H9 (cell line): ENCODE results near the gene LHX4. TPM values are rescaled to one million over a fixed set of nuclear protein-coding genes. Genes with fewer than 3 reads are reported as not detected.

Experiments used
- DNase-seq: peaks from one replicate; pipeline ENCODE4 v3.0.0-alpha.2; 2017
- H2AFZ ChIP-seq: one replicate; pipeline ENCODE4 v1.6.1; 2013; ENCODE audit warnings: mild to moderate bottlenecking, low read length, control low read depth, moderate library complexity
- H2AK5ac ChIP-seq: 2 replicates; pipeline ENCODE4 v1.6.1; 2013; ENCODE audit warnings: low read length, control low read depth, mixed read lengths; ENCODE audit not compliant: insufficient read length
- H2BK120ac ChIP-seq: one replicate; pipeline ENCODE4 v1.6.1; 2013; ENCODE audit warnings: low read depth, mild to moderate bottlenecking, low read length, control low read depth, inconsistent platforms; ENCODE audit not compliant: poor library complexity, severe bottlenecking
- H2BK12ac ChIP-seq: 2 replicates; pipeline ENCODE4 v1.6.1; 2013; ENCODE audit warnings: low read length, control low read depth, mixed read lengths, low read depth; ENCODE audit not compliant: insufficient read length
- H2BK15ac ChIP-seq: 2 replicates; pipeline ENCODE4 v1.6.1; 2013; ENCODE audit warnings: low read depth, low read length, control low read depth
- H2BK20ac ChIP-seq: one replicate; pipeline ENCODE4 v1.6.1; 2013; ENCODE audit warnings: low read depth, mild to moderate bottlenecking, low read length, control low read depth, inconsistent platforms; ENCODE audit not compliant: poor library complexity, severe bottlenecking
- H2BK5ac ChIP-seq: 2 replicates; pipeline ENCODE4 v1.6.1; 2013; ENCODE audit warnings: low read length, control low read depth, mixed read lengths; ENCODE audit not compliant: insufficient read length
- H3K14ac ChIP-seq: 2 replicates; pipeline ENCODE4 v1.6.1; 2013; ENCODE audit warnings: low read length, control low read depth; ENCODE audit not compliant: insufficient read depth
- H3K18ac ChIP-seq: 2 replicates; pipeline ENCODE4 v1.6.1; 2013; ENCODE audit warnings: low read depth, mild to moderate bottlenecking, mixed read lengths, low read length, control low read depth; ENCODE audit not compliant: insufficient read length
- H3K23ac ChIP-seq: 2 replicates; pipeline ENCODE4 v1.6.1; 2013; ENCODE audit warnings: low read length, control low read depth, mixed read lengths, low read depth; ENCODE audit not compliant: insufficient read length
- H3K23me2 ChIP-seq: 2 replicates; pipeline ENCODE4 v1.6.1; 2013; ENCODE audit warnings: low read depth, mild to moderate bottlenecking, mixed read lengths, low read length, control low read depth; ENCODE audit not compliant: insufficient read length, poor library complexity, severe bottlenecking
- H3K27ac ChIP-seq: 2 replicates; pipeline ENCODE4 v1.5.1; 2013; ENCODE audit warnings: low read length, control low read depth, mixed read lengths, low read depth; ENCODE audit not compliant: insufficient read length
- H3K27me3 ChIP-seq: 2 replicates; pipeline ENCODE4 v1.6.1; 2013; ENCODE audit warnings: low read length, control low read depth, inconsistent platforms; ENCODE audit not compliant: insufficient read depth
- H3K4ac ChIP-seq: 2 replicates; pipeline ENCODE4 v1.6.1; 2013; ENCODE audit warnings: low read depth, mild to moderate bottlenecking, control low read depth, inconsistent platforms, low read length, moderate library complexity
- H3K4me1 ChIP-seq: 2 replicates; pipeline ENCODE4 v1.6.1; 2013; ENCODE audit warnings: low read length, control low read depth, inconsistent platforms; ENCODE audit not compliant: insufficient read depth
- H3K4me2 ChIP-seq: 2 replicates; pipeline ENCODE4 v1.6.1; 2013; ENCODE audit warnings: low read length, control low read depth, mixed read lengths; ENCODE audit not compliant: insufficient read length, insufficient read depth
- H3K56ac ChIP-seq: 2 replicates; pipeline ENCODE4 v1.6.1; 2013; ENCODE audit warnings: low read depth, mild to moderate bottlenecking, mixed read lengths, low read length, control low read depth; ENCODE audit not compliant: insufficient read length
- H3K79me1 ChIP-seq: 2 replicates; pipeline ENCODE4 v1.6.1; 2013; ENCODE audit warnings: low read depth, mild to moderate bottlenecking, moderate library complexity, low read length, control low read depth, inconsistent platforms; ENCODE audit not compliant: insufficient read depth, poor library complexity, severe bottlenecking
- H3K79me2 ChIP-seq: 2 replicates; pipeline ENCODE4 v1.6.1; 2013; ENCODE audit warnings: low read length, control low read depth, inconsistent platforms; ENCODE audit not compliant: insufficient read depth
- H3K9ac ChIP-seq: 2 replicates; pipeline ENCODE4 v1.6.1; 2013; ENCODE audit warnings: low read length, control low read depth, mixed read lengths; ENCODE audit not compliant: insufficient read length; ENCODE audit errors: extremely low read depth
- H3K9me3 ChIP-seq: one replicate; pipeline ENCODE4 v1.6.1; 2013; ENCODE audit warnings: low read depth, low read length, inconsistent platforms; ENCODE audit not compliant: control insufficient read depth
- H3T11ph ChIP-seq: one replicate; pipeline ENCODE4 v1.6.1; 2013; ENCODE audit warnings: mild to moderate bottlenecking, low read length, control low read depth, inconsistent platforms
- H4K20me1 ChIP-seq: one replicate; pipeline ENCODE4 v1.6.1; 2013; ENCODE audit not compliant: control insufficient read depth, insufficient read length, insufficient read depth
- H4K5ac ChIP-seq: 2 replicates; pipeline ENCODE4 v1.6.1; 2013; ENCODE audit warnings: low read depth, mild to moderate bottlenecking, mixed read lengths, low read length, control low read depth; ENCODE audit not compliant: insufficient read length
- H4K8ac ChIP-seq: replicated peaks from 2 replicates; pipeline ENCODE4 v1.6.1; 2013; ENCODE audit warnings: low read length, control low read depth, mixed read lengths, low read depth; ENCODE audit not compliant: insufficient read length
- H4K91ac ChIP-seq: 2 replicates; pipeline ENCODE4 v1.6.1; 2013; ENCODE audit warnings: low read depth, mild to moderate bottlenecking, moderate library complexity, mixed read lengths, low read length, control low read depth; ENCODE audit not compliant: insufficient read length
- H3K27ac Mint-ChIP-seq, 3 experiments: 2 replicates in 2 of 3; 3 replicates in 1 of 3; pipeline ENCODE4 v1.8.0; 2020 to 2021; ENCODE audit warnings: mixed read lengths in 3 of 3, mild to moderate bottlenecking in 1 of 3, moderate library complexity in 1 of 3
- H3K27me3 Mint-ChIP-seq: 2 replicates; pipeline ENCODE4 v1.8.0; 2021; ENCODE audit warnings: low read depth, mild to moderate bottlenecking, moderate library complexity, mixed read lengths
- H3K36me3 Mint-ChIP-seq, 3 experiments: 2 replicates in 2 of 3; 3 replicates in 1 of 3; pipeline ENCODE4 v1.8.0; 2020 to 2021; ENCODE audit warnings: low read depth in 3 of 3, mixed read lengths in 3 of 3; ENCODE audit not compliant: insufficient read depth in 1 of 3
- H3K4me1 Mint-ChIP-seq, 2 experiments: 2 replicates each; pipeline ENCODE4 v1.8.0; 2020; ENCODE audit warnings: mixed read lengths in 2 of 2
- H3K4me3 Mint-ChIP-seq, 2 experiments: 2 replicates in 1 of 2; 3 replicates in 1 of 2; pipeline ENCODE4 v1.8.0; 2020 to 2021; ENCODE audit warnings: mild to moderate bottlenecking in 2 of 2, mixed read lengths in 2 of 2, moderate library complexity in 1 of 2
- H3K9me3 Mint-ChIP-seq, 2 experiments: 2 replicates in 1 of 2; 3 replicates in 1 of 2; pipeline ENCODE4 v1.8.0; 2020; ENCODE audit warnings: mild to moderate bottlenecking in 2 of 2, mixed read lengths in 2 of 2, moderate library complexity in 1 of 2
- WGBS: extraction: QIAGEN DNeasy Blood & Tissue Kit; methylation state at CpG from one replicate; pipeline ENCODE4 v1.1.7; 2013; ENCODE audit warnings: missing lambda C conversion rate, low lambda C conversion rate, mixed read lengths; ENCODE audit not compliant: insufficient read length; ENCODE audit errors: extremely low coverage; 5-methylcytosine and 5-hydroxymethylcytosine counted together
- total RNA-seq: library from RNA; stranded (reverse); gene quantifications from 2 replicates; pipeline ENCODE4 v1.2.1, GENCODE V29; 2021
- TF ChIP-seq, protein P1 (sequence below): fragments of 200-600 bp; sonication (generic); conservative IDR thresholded peaks from 3 replicates; pipeline ENCODE4 v1.8.0; 2021; ENCODE audit warnings: antibody characterized with exemption, mild to moderate bottlenecking

The LHX4 gene
- total RNA-seq, 1 experiment from 2014 or later = 1.9 TPM

DNA sequence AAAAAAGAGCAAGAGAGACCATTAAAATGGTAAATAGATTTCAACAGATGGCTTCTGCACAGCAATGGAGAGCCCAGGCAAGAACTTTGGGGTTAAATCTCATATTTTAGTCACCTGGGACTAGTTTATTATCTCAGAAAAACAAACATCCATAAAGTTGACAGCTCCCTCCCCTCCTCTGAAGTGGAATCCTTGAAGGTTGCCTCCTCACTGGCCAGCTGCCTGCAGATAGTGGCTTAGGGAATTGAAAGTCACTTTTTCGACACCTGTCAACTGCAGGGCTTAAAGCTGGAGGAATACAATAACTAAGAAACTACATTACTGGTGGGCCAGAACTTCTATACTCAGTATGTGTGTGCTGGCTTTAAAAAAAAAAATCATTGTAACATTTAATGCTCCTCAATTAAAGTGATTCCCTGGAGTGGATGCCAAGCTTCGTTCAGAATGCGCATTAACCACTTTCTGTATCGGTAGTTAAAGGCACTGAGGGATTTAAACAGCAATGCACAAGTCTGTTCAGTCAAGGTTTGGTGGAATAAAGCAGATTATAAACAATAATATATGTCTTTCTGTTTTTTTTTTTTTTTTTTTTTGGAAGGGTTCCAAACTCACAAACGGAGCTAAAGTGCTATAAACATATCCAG lies 52.5 kb downstream of the LHX4 start:
- Histone ChIP-seq H3K27ac (no peak overlapping the region), H2BK20ac (no peak overlapping the region), H3K4me1 (peaks cover 7% of the 10 kb centered on the region; the same call in 1 of the 2 replicates), H2AK5ac (no peak overlapping the region), H3K56ac (no peak overlapping the region), H3K79me1 (no peaks in the 10 kb centered on the region), H2BK120ac (no peak overlapping the region), H2BK12ac (no peak overlapping the region), H3T11ph (no peak overlapping the region), H2BK15ac (no peak overlapping the region), H2BK5ac (no peak overlapping the region), H3K9ac (no peak overlapping the region), H4K5ac (no peak overlapping the region), H3K4me2 (no peak overlapping the region), H3K23ac (no peak overlapping the region), H3K27me3 (no peaks in the 10 kb centered on the region), H4K20me1 (no peaks in the 10 kb centered on the region), H3K4ac (no peak overlapping the region), H3K9me3 (no peaks in the 10 kb centered on the region), H3K18ac (no peak overlapping the region), H3K79me2 (no peaks in the 10 kb centered on the region), H3K14ac (no peak overlapping the region), H2AFZ (no peak overlapping the region), H4K91ac (no peak overlapping the region), H3K23me2 (no peaks in the 10 kb centered on the region), H4K8ac (no peak overlapping the region)
- H3K27me3 Mint-ChIP-seq = no peaks in the 10 kb centered on the region
- H3K9me3 Mint-ChIP-seq = peaks cover 0 to 2% of the 10 kb centered on the region in 2 experiments; a peak in 1 of 5 replicates
- TF ChIP-seq, protein P1, sequence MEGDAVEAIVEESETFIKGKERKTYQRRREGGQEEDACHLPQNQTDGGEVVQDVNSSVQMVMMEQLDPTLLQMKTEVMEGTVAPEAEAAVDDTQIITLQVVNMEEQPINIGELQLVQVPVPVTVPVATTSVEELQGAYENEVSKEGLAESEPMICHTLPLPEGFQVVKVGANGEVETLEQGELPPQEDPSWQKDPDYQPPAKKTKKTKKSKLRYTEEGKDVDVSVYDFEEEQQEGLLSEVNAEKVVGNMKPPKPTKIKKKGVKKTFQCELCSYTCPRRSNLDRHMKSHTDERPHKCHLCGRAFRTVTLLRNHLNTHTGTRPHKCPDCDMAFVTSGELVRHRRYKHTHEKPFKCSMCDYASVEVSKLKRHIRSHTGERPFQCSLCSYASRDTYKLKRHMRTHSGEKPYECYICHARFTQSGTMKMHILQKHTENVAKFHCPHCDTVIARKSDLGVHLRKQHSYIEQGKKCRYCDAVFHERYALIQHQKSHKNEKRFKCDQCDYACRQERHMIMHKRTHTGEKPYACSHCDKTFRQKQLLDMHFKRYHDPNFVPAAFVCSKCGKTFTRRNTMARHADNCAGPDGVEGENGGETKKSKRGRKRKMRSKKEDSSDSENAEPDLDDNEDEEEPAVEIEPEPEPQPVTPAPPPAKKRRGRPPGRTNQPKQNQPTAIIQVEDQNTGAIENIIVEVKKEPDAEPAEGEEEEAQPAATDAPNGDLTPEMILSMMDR = no peak
- H3K4me1 Mint-ChIP-seq = peaks cover 14 to 18% of the 10 kb centered on the region in 2 experiments
- WGBS = no CpG with 5 or more reads among the region's 5 CpGs
- no peak overlapping the region for H3K4me3 Mint-ChIP-seq
- H3K27ac Mint-ChIP-seq = no peak overlapping the region
- H3K36me3 Mint-ChIP-seq = peaks cover 4 to 6% (median 5%) of the 10 kb centered on the region in 3 experiments
- DNase-seq = no peak
